Measurements from ENCODE around the gene DROSHA.
"Not testable (repeated sequence)": the region's sequence is repeated elsewhere in the genome, so short reads cannot be mapped to it uniquely, and the experiment has no call there.

DROSHA gene

GRCh38 chr5:31415009-31415923, 116.6 kb downstream of the DROSHA start:
- ATAC-seq, result no peak

GRCh38 chr5:31413030-31413812, 118.7 kb downstream of the DROSHA start:
- no peak for ATAC-seq

GRCh38 chr5:31412324-31412723, 119.6 kb downstream of the DROSHA start:
- ATAC-seq, result no peak

- no peak for ATAC-seq
Measured at GRCh38 chr5:31410089-31410488, 121.8 kb downstream of the DROSHA start.

- no peak for ATAC-seq
Measured at GRCh38 chr5:31408814-31409213, 123.1 kb downstream of the DROSHA start.

GRCh38 chr5:31407921-31408693, 123.8 kb downstream of the DROSHA start:
- ATAC-seq, result no peak

GRCh38 chr5:31404325-31404724, 127.6 kb downstream of the DROSHA start:
- no peak for ATAC-seq

- ATAC-seq, result no peak
Measured at GRCh38 chr5:31401691-31402090, 130.2 kb downstream of the DROSHA start.

- no peak for ATAC-seq
Measured at GRCh38 chr5:31397926-31398557, 133.9 kb downstream of the DROSHA start.

- no peak for ATAC-seq
Measured at GRCh38 chr5:31396611-31397295, 135.1 kb downstream of the DROSHA start.

- not testable (repeated sequence) for ATAC-seq
Measured at GRCh38 chr5:31395450-31396045, 136.3 kb downstream of the DROSHA start.

- no peak for ATAC-seq
Measured at GRCh38 chr5:31393126-31393525, 138.8 kb downstream of the DROSHA start.

GRCh38 chr5:31392061-31392460, 139.8 kb downstream of the DROSHA start:
- no peak for ATAC-seq

GRCh38 chr5:31390256-31390655, 141.6 kb downstream of the DROSHA start:
- no peak for ATAC-seq

GRCh38 chr5:31385774-31386537, 145.9 kb downstream of the DROSHA start:
- ATAC-seq, result no peak

- ATAC-seq, result no peak
Measured at GRCh38 chr5:31383734-31384133, 148.2 kb downstream of the DROSHA start.

- ATAC-seq, result no peak
Measured at GRCh38 chr5:31382051-31382878, 149.6 kb downstream of the DROSHA start.

GRCh38 chr5:31381299-31381698, 150.6 kb downstream of the DROSHA start:
- no peak for ATAC-seq

- ATAC-seq, result no peak
Measured at GRCh38 chr5:31380049-31380448, 151.8 kb downstream of the DROSHA start.

- ATAC-seq, result no peak
Measured at GRCh38 chr5:31378838-31379237, 153.1 kb downstream of the DROSHA start.
